Measurements from ENCODE around the gene NRK. TPM values are rescaled to one million over a fixed set of nuclear protein-coding genes. Genes with fewer than 3 reads are reported as not detected.

The NRK gene
- total RNA-seq, 1 experiment from 2014 or later: not detected

DNA sequence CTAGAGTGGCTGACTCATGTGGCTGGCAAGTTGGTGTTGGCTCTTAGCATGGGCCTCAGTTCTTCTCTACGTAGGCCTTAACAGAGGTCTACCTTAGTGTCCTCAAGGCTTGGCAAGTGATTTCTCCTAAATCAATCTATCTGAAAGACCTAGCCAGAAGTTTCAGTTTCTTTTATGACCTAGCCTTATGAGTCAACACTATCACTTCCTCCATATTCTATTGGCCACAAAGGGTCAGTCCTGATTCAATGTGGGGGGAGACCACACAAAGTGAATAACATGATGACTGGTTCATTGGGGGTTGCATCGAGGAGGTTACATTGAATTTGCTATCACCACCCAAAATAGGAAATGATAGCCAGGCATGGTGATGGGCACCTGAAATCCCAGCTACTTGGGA is 5.8 kb upstream of the NRK start:
- no peak overlapping the region for H3K4me3 ChIP-seq (ENCODE audit: low read depth, low read length, poor library complexity, severe bottlenecking)
- ChIA-PET CTCF (no interaction called here), POLR2A (ENCODE audit: low non-redundant PET) (no interaction called here)
- DNase-seq (ENCODE audit: low spot score): no peak
- H3K27me3 ChIP-seq (replicated peaks; ENCODE audit: insufficient read depth, low read depth, low read length, poor library complexity): peaks cover 6% of the 10 kb centered on the region
- no peak for TF ChIP-seq EZH2 (IDR thresholded peaks at IDR 0.05; ENCODE audit: borderline replicate concordance, low read depth, low read length, poor library complexity, severe bottlenecking)
- TF ChIP-seq, protein P1, sequence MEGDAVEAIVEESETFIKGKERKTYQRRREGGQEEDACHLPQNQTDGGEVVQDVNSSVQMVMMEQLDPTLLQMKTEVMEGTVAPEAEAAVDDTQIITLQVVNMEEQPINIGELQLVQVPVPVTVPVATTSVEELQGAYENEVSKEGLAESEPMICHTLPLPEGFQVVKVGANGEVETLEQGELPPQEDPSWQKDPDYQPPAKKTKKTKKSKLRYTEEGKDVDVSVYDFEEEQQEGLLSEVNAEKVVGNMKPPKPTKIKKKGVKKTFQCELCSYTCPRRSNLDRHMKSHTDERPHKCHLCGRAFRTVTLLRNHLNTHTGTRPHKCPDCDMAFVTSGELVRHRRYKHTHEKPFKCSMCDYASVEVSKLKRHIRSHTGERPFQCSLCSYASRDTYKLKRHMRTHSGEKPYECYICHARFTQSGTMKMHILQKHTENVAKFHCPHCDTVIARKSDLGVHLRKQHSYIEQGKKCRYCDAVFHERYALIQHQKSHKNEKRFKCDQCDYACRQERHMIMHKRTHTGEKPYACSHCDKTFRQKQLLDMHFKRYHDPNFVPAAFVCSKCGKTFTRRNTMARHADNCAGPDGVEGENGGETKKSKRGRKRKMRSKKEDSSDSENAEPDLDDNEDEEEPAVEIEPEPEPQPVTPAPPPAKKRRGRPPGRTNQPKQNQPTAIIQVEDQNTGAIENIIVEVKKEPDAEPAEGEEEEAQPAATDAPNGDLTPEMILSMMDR (conservative IDR thresholded peaks at IDR 0.05; ENCODE audit: low read depth, low read length): no peak
- intact Hi-C loops (cut with micrococcal nuclease; ENCODE audit: unreplicated experiment): no loop called here
- H3K4me1 ChIP-seq (ENCODE audit: insufficient read depth, low read length, poor library complexity, severe bottlenecking): no peaks in the 10 kb centered on the region
- H3K9me3 ChIP-seq (ENCODE audit: low read depth, low read length, poor library complexity, severe bottlenecking): no peaks in the 10 kb centered on the region
- no TSS peak for BruUV-seq (replicated peaks)
- no peaks in the 10 kb centered on the region for H3K36me3 ChIP-seq (ENCODE audit: insufficient read depth, low read length, poor library complexity, severe bottlenecking)
- no peak overlapping the region for H3K27ac ChIP-seq (ENCODE audit: low read depth, low read length, poor library complexity, severe bottlenecking)

DNA sequence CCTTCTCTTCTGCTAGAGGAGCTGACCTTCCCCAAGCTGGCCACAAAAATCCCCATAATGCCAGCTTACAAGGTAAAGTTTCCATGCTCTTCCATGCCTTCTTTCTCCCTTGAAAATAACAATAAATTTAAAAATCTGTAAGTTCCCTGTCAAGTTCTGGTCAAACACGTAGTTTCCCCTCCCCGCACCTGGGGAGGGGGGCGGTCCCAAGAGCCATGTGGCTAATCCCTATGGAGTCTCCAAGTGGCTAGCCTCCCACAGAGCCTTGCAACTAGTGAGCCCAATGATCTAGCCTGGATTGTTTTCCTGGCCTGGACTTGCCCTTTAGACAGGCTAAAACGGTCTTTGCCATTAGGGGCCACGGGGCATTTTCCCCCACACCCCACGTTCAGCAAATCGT is 2.1 kb upstream of the NRK start:
- intact Hi-C loops (cut with micrococcal nuclease; ENCODE audit: unreplicated experiment): no loop called here
- BruUV-seq (replicated peaks): no TSS peak
- no peak overlapping the region for H3K27ac ChIP-seq (ENCODE audit: low read depth, low read length, poor library complexity, severe bottlenecking)
- H3K9me3 ChIP-seq (ENCODE audit: low read depth, low read length, poor library complexity, severe bottlenecking): no peaks in the 10 kb centered on the region
- peaks cover 14% of the 10 kb centered on the region for H3K27me3 ChIP-seq (replicated peaks; ENCODE audit: insufficient read depth, low read depth, low read length, poor library complexity)
- no peak for DNase-seq (ENCODE audit: low spot score)
- H3K4me1 ChIP-seq (ENCODE audit: insufficient read depth, low read length, poor library complexity, severe bottlenecking): no peaks in the 10 kb centered on the region
- ChIA-PET POLR2A (ENCODE audit: low non-redundant PET) (no interaction called here), CTCF (no interaction called here)
- no peaks in the 10 kb centered on the region for H3K36me3 ChIP-seq (ENCODE audit: insufficient read depth, low read length, poor library complexity, severe bottlenecking)
- no peak for TF ChIP-seq EZH2 (IDR thresholded peaks at IDR 0.05; ENCODE audit: borderline replicate concordance, low read depth, low read length, poor library complexity, severe bottlenecking)
- TF ChIP-seq, protein P1 (conservative IDR thresholded peaks at IDR 0.05; ENCODE audit: low read depth, low read length): no peak
- no peak overlapping the region for H3K4me3 ChIP-seq (ENCODE audit: low read depth, low read length, poor library complexity, severe bottlenecking)

DNA sequence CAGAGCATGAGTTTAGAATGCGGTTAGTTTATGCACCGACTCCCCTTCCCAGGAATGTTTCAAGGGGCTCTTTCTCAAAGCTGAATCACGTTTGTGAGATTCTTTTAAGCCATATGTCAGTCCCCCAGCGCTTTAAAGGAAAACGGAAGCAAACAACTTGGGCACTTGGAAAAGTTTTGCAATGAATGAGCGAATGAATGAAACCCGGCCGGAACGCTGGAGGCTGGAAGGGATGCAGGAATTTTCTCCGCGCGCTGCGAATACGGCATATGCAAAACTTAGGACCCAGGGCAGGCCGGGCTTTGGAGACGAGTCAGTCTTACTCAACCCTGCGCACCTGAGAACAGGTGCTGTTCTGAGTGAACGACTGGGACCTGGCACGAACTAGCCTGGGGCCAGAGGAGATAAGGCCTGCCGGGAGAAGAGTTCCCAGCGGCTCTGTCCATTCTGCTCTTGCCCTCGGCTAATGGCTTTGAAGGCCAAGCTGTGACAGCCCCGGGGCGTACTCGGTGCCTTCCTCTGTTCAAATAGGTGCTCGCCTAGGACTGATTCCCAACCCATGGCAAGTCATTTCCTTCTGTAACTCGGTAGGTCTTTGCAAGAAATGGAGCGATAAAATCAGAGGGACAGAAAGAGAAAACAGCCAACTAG is 743 bp upstream of the NRK start:
- TF ChIP-seq, protein P1 (conservative IDR thresholded peaks at IDR 0.05; ENCODE audit: low read depth, low read length): no peak
- TF ChIP-seq EZH2 (IDR thresholded peaks at IDR 0.05; ENCODE audit: borderline replicate concordance, low read depth, low read length, poor library complexity, severe bottlenecking): no peak
- H3K4me3 ChIP-seq (ENCODE audit: low read depth, low read length, poor library complexity, severe bottlenecking): no peak overlapping the region
- no peaks in the 10 kb centered on the region for H3K9me3 ChIP-seq (ENCODE audit: low read depth, low read length, poor library complexity, severe bottlenecking)
- intact Hi-C loops (cut with micrococcal nuclease; ENCODE audit: unreplicated experiment): no loop called here
- H3K27ac ChIP-seq (ENCODE audit: low read depth, low read length, poor library complexity, severe bottlenecking): no peak overlapping the region
- ChIA-PET POLR2A (ENCODE audit: low non-redundant PET) (no interaction called here), CTCF (no interaction called here)
- BruUV-seq (replicated peaks): no TSS peak
- no peaks in the 10 kb centered on the region for H3K4me1 ChIP-seq (ENCODE audit: insufficient read depth, low read length, poor library complexity, severe bottlenecking)
- H3K36me3 ChIP-seq (ENCODE audit: insufficient read depth, low read length, poor library complexity, severe bottlenecking): no peaks in the 10 kb centered on the region
- no peak for DNase-seq (ENCODE audit: low spot score)
- H3K27me3 ChIP-seq (replicated peaks; ENCODE audit: insufficient read depth, low read depth, low read length, poor library complexity): peaks cover 14% of the 10 kb centered on the region

Data from A673 (cell line).